WI38 (cell line): ENCODE results near the gene ABHD8.

ENCODE experiments used
- H3K4me3 ChIP-seq: 2 replicates; pipeline ENCODE4 v1.5.1; 2011; ENCODE audit warnings: low read depth, mild to moderate bottlenecking, control low read depth, low read length
- CTCF ChIP-seq: IDR thresholded peaks from 2 replicates; pipeline ENCODE4 v1.5.1; 2012; ENCODE audit warnings: low read depth, mild to moderate bottlenecking, control low read depth, low read length

ABHD8 gene

DNA sequence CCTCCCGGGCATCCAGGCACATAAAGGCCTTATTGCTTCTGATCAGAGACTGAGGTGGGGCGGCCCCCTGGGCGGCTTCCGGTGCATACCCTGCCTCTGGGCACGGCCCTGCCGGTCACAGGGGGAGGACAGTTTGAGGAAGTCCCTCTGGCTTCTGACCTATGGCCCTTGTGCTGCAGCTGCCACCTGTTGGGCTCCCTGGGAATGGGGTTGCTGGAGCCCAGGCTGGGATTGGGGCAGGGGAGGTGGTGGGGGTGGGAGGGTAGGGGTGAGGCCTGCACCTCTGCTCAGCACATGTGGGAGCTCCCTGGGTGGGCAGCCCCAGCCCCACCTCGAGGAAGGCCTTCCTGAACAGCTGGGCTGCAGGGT, 20.7 kb upstream of the ABHD8 start:
- no peak for TF ChIP-seq CTCF
- no peak overlapping the region for H3K4me3 ChIP-seq

GRCh38 chr19:17323300-17323963, 20.2 kb upstream of the ABHD8 start:
- no peak for TF ChIP-seq CTCF

DNA sequence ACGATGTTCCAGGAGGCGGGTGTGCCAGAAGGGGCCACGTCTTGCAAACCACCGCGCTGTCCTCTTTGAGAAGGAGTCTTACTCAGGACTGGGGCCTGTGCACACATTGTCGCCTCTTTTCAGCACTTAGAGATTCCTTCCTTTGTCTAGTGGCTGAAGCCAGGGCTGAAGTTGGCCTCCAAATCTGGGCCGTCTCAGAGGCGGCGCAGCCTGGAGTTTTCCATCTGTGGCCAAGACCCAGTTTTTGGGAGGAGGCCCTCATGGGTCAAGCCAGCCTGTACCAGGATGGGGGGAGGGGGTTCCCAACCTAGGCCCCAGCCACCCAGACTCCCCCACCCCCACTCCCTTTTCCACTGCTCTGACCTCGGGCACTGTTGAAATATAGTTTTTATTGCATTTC, 19.6 kb upstream of the ABHD8 start:
- no peak for TF ChIP-seq CTCF
- no peak overlapping the region for H3K4me3 ChIP-seq

More at GRCh38 chr19:17323300-17323963, 20.2 kb upstream of the ABHD8 start:
- no peak overlapping the region for H3K4me3 ChIP-seq

DNA sequence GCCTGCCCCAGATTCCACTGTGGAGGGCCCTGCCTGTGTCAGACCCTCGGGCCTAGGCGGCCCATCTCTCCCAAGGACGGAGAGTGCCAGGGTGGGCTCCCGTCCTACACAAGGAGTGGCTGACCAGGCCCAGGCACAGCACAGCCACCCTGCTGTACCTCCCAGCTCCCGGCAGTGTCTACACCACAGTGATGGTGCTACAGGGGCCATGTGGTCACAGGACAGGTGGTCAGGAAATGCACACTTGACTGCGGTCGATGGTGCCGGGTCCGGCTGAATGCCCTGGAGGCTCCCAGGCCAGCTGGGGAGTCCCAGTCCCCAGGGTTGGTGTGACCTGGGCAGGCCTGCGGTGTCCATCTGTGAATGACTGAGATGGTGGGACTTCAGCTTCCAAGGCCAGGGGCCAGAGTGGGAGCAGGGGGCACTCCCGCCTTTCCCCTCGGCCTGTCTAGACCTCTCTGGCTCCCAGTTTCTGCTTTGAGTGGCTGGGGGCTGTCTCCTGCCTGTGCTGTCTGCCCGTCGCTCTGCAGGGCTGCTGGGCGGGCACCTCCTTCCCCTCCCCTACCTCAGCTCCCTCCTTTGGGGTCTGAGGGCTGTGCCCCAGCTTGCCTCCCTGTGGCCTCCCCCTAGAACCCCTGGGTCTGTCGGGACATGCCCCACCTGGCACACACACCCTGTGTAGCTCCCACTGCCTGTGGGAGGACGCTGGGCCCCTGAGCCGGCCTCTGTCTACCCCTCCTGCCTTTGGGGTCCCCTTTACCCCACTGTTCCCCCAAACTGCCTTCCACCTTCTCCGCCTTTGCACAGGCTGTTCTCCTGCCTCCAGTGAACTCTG, 18.6 kb upstream of the ABHD8 start:
- no peak for TF ChIP-seq CTCF
- H3K4me3 ChIP-seq, result no peak overlapping the region

GRCh38 chr19:17320435-17320834, 17.2 kb upstream of the ABHD8 start:
- H3K4me3 ChIP-seq, result no peak overlapping the region
- TF ChIP-seq CTCF, result no peak

DNA sequence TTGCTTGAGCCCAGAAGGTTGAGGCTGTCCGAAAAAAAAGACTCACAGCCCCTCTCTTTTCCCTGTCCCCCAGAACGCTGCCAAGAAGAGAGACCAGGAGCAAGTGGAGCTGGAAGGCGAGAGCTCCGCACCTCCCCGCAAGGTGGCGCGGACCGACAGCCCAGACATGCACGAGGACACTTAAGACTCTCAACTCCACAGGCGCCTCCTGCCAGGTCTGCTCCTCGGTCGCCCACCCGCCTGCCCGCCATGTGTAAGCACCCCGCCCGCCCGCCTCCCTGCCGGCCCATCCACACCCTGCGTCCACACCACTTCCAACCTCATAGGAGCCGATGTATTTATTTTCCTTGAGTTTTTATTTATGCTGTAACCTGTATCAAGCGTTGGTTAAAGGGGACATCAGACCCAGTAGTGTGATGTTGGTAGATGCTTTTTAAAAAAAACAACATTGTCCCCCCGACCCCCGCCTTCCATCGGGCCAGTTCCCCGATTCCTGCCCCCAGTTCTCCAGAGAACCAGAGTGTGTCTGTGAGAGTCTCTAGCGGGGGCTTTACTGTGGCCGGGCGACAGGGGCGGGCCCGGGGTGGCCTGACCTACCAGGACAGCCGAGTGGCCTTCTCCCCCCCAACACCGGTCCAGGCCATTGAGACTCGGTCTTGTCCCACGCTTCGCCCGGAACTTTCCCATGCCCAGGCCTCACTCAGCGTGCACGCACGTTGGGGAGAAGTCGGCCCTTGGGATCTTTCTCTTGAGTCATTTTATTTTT, 16.4 kb upstream of the ABHD8 start:
- no peak for TF ChIP-seq CTCF
- H3K4me3 ChIP-seq, result no peak overlapping the region
